HG03045 (cell line): ENCODE measurements around the gene NKAIN2.

Experiments used
- ATAC-seq: cut with Tn5 transposase; IDR thresholded peaks from one replicate; pipeline ENCODE4 v1.9.1; 2021; ENCODE audit warnings: mild to moderate bottlenecking, moderate library complexity; ENCODE audit not compliant: unreplicated experiment

The NKAIN2 gene

GRCh38 chr6:124470803-124471202 lies 667.1 kb downstream of the NKAIN2 start:
- no peak for ATAC-seq

GRCh38 chr6:124475176-124475575 lies 671.5 kb downstream of the NKAIN2 start:
- ATAC-seq = no peak

- no peak for ATAC-seq
Measured at GRCh38 chr6:124478906-124479305, 675.2 kb downstream of the NKAIN2 start.

- ATAC-seq = no peak
Measured at GRCh38 chr6:124479991-124480430, 676.3 kb downstream of the NKAIN2 start.

GRCh38 chr6:124482071-124482491 lies 678.4 kb downstream of the NKAIN2 start:
- ATAC-seq = no peak

GRCh38 chr6:124487623-124488431 lies 684.2 kb downstream of the NKAIN2 start:
- ATAC-seq = no peak

- ATAC-seq = no peak
Measured at GRCh38 chr6:124490122-124490521, 686.5 kb downstream of the NKAIN2 start.

- no peak for ATAC-seq
Measured at GRCh38 chr6:124493259-124493658, 689.6 kb downstream of the NKAIN2 start.

GRCh38 chr6:124494956-124495664 lies 691.4 kb downstream of the NKAIN2 start:
- no peak for ATAC-seq

GRCh38 chr6:124495665-124496190 lies 692.1 kb downstream of the NKAIN2 start:
- ATAC-seq = no peak

- no peak for ATAC-seq
Measured at GRCh38 chr6:124496334-124496733, 692.7 kb downstream of the NKAIN2 start.

- no peak for ATAC-seq
Measured at GRCh38 chr6:124512431-124512830, 708.8 kb downstream of the NKAIN2 start.

GRCh38 chr6:124517339-124517738 lies 713.7 kb downstream of the NKAIN2 start:
- no peak for ATAC-seq

GRCh38 chr6:124520514-124520913 lies 716.8 kb downstream of the NKAIN2 start:
- ATAC-seq = no peak

- no peak for ATAC-seq
Measured at GRCh38 chr6:124522335-124522734, 718.7 kb downstream of the NKAIN2 start.

GRCh38 chr6:124524491-124525200 lies 721.0 kb downstream of the NKAIN2 start:
- no peak for ATAC-seq

GRCh38 chr6:124530926-124531325 lies 727.3 kb downstream of the NKAIN2 start:
- no peak for ATAC-seq

- ATAC-seq = no peak
Measured at GRCh38 chr6:124535299-124535698, 731.6 kb downstream of the NKAIN2 start.

GRCh38 chr6:124535746-124536145 lies 732.1 kb downstream of the NKAIN2 start:
- no peak for ATAC-seq

- ATAC-seq = no peak
Measured at GRCh38 chr6:124536157-124536841, 732.6 kb downstream of the NKAIN2 start.

- no peak for ATAC-seq
Measured at GRCh38 chr6:124536842-124537191, 733.2 kb downstream of the NKAIN2 start.
